GM21723 (cell line): ENCODE data around the gene SLIT3.
"Not testable (repeated sequence)": the region's sequence is repeated elsewhere in the genome, so short reads cannot be mapped to it uniquely, and the experiment has no call there.

Experiments used
- ATAC-seq: cut with Tn5 transposase; IDR thresholded peaks from one replicate; pipeline ENCODE4 v1.9.1; 2021; ENCODE audit warnings: mild to moderate bottlenecking, moderate library complexity; ENCODE audit not compliant: unreplicated experiment

Gene SLIT3

DNA sequence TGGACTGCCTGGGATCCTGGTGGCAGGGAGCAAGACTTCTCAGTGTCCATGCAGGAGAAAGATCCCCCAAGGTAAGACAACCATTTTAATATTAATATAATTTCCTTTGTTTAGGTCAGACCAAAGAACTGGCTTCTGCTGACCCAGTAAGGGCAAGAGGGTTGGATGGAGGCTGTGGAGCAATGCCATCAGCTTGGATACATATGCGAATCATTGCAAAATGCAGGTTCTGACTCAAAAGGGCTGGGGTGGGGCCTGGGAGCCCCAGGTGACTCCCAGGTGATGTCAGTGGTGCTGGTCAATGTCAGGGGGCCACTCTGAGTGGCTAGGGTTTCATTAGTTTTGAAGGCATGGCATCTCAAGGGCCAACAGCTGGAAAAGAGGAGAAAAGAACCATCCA, 632.9 kb downstream of the SLIT3 start:
- ATAC-seq, result no peak

DNA sequence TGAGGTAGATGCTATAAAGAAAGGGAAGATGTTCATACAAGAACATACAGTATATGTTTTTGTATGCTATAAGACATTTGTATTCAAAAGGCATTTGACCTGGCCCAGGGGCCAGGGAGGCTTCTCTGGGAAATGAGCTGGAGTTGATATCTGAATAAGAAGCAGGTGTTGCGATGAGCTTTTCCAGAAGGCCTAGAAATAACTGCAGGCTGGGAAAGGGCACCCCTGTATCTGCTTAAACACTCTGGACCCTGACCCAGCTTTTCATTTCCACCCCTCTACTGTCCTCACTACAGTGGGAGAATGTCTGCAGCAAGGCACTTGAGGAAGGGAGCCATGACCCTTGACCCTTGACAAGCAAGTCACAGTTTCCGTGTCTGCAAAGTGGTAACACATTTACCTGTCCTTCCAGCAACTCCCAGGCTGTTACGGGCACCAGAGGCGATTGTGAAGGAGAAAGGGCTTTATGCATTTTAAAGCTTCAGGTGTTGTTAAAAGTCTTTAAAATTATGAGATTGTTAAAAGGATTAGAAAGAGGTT, 633.6 kb downstream of the SLIT3 start:
- no peak for ATAC-seq

DNA sequence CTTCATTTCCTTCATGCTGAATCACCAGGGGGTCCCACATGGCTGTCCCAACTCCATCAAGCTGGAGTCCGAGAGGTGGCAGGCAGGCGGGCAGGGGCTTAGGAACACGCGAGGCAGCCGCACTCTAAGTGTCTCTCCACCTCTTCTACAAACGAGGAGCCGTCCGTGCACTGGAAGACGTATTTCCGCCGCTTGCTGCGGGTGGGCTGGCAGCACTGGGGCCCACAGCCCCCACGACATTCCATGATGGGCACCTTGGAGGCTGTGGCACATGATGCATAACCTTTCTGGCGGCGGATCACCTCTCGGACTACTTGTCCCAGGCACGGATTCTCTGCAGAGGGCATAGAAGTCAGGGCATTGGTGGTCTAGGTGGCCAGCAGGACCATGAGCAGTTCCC, 634.6 kb downstream of the SLIT3 start:
- ATAC-seq, result no peak

DNA sequence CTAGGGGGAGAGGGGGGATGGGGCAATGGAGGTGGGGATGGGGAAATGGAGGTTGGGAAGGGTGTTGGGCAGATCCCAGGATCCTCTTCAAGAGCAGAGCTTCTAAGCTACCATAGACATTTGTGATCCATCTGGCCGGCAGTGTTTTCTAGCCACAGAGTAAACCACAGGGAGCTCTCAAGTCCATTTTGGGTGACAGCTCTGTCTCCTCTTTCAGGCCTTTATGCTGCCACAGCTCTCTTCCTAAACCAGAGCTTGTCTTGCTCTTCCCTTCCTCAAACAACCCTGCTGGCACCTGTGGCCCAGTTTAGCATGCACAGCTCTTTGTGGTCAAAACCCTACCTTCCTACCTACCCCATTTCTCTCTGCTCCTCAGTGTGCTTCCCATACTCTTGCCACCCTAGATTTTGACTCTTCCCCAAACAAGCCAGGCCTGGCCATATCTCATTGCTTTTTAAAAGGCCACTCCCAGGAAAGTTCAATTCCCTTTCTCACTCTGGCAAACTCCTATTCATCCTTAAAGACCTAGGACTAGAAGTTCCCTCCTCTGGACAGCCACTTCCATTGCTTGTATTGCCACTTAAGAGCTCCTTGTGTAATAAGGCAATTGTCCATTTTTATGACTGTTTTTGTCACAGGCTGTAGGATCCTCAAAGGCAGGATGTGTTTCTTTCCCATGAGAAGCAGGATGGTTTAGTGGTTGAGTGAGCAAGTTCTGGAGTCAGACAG, 637.5 kb downstream of the SLIT3 start:
- no peak for ATAC-seq

DNA sequence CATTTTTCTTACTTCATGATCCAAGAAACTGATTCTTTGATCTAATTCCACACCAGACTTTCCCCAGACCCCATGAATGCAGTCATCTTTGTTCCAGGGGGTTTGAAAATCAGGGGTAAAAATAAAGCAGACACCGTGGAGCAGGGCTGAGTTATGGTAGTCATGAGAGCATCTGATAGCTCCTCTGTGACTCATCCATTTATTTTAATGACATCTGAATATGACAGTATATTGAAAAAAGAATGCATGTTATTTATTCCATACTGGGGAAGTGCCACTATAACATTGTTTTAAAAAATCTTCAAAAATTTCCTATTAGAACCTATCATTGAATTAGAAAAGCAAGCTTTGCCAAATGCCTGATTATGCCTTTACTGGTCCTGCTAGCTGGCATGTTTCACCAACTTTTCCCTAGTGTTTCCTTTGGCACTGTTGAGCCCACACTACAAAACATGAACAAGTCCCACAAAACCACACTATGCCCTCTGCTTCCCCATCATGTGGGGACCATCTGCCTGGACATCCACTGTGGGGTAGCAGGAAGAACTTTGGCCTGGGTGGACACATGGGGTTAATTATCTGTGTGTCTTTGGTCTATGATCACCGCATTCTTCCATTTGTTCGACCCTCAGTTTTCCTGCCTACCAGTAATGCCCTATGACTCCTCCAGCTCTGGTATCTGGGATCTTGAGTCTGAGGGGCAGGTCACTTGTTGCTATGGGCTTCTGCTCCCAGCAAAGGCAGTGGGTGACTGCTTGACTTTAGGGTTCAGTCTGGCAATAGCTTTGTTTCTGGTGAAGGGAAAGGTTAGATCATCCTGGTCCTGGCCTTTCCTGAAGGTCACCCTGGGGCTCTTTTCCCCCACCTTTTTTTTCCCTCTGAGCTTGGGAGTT, 639.1 kb downstream of the SLIT3 start:
- ATAC-seq, result no peak

DNA sequence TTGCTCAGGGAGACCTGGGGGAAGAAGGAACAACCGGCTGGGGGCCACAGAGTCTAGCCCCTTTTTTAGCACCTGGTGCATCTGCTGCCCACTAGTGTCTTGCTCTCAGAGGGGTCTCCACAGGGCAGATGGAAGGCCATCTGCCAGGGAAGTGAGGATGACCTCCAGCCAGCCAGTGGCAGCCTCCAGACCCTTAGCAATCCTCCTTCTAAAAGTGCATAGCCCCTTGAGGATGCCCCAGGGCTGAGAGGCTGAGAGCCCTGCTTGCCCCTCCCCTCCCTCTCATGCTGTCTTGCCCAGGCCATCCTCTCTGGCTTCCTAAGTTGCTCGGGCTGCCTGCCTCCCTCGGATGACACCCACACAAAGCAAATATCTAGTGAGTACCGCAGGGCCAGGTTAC, 640.2 kb downstream of the SLIT3 start:
- no peak for ATAC-seq

DNA sequence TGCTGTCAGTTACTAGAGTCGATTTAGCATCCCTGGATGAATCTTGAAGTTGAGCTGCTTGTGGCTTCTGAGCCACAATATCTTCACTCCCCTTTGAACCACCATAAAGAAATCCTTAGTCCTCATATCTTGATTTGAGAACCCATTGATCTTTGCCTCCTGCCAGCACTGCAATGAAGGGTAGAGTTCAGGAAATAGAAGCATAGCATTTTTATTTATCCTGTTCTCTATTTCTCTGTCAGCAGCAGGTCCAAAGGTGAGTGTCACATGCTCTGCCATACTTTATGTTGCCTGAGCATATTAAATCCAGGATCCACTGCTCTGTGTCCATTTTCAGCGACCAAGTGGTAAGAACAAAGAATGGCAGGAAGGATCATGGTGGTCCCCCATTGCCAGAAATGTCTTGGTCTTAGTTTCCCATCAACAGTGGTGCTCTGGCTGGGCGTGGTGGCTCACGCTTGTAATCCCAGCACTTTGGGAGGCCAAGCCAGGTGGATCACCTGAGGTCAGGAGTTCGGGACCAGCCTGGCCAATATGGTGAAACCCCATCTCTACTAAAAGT, 641.6 kb downstream of the SLIT3 start:
- no peak for ATAC-seq

DNA sequence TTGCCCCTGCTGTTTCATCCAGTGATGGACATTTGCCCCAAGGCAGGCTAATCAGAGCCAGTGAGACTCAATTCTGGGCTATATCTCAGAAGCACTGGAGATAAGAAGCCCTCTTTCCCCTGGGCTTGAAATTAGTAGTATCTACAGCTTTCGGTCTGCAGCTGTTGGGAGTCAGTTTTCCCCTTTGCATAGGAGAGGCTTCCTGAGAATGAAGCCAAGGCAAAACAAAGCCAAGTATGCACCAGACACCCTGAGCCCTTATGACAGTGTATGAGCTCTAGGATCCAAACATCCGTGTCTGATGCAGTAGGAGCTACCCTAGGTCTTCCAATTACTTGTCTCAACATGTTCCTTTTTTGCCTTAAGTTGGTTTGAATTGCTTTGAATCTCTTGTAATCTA, 642.5 kb downstream of the SLIT3 start:
- no peak for ATAC-seq

DNA sequence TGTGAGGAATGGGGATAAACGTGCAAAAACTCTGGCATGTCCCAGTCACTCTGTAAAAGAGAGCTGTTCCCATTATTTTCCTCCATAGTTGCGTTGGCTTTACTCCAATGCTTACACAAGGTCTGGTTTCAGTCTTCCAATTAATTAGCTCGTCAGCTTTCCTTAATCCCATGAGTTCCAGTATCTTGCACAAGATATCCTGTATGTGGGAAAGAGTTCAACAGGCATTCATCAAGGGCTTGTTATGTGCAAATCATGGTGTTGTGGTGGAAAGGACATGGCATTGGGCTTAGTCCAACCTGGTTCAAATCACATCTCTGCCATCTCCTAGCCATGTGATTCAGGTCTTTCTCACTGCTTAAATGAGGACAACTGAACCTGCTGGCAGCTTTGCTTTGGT, 644.3 kb downstream of the SLIT3 start:
- ATAC-seq, result no peak

DNA sequence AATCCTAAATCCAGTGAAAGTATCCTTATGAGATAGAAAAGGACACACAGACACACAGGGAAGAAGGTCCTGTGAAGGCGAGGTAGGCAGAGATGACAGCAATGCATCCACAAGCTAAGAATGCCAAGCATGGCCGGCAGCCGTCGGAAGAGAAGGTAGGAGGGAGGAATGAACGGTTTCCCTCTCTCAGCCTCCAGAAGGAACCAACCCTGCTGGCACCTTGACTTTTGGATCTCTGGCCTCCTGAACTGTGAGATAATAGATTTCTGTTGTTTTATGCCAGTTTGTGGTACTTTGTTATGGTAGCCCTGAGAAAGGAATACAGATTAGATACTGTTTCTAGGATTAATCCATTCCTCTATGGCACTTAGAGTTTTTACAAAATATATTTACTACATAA, 645.6 kb downstream of the SLIT3 start:
- ATAC-seq, result no peak

DNA sequence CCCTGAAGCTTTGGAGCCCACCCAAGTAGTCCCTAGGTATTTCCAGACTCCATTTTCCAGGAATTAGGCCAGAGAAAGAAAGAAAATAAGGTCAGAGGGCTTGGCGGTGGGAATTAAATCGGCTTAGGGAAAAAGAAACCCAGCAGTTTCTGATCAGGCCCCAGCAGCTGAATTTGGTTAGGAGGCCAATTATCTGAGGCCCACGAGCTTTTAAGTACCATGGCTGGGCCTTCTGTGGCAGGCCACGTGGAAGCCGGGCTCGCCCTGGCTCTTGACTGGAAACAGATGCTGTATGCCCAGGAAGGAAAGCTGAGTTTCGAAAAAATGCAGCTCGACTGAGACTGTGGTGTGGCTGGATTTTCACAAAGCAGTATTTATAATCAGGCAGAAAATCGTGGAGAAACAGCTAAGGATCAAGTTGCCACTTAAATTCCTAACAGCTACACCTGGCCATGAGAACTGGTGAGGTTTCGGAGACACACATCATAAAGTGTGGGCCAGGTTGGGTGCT, 646.7 kb downstream of the SLIT3 start:
- no peak for ATAC-seq

DNA sequence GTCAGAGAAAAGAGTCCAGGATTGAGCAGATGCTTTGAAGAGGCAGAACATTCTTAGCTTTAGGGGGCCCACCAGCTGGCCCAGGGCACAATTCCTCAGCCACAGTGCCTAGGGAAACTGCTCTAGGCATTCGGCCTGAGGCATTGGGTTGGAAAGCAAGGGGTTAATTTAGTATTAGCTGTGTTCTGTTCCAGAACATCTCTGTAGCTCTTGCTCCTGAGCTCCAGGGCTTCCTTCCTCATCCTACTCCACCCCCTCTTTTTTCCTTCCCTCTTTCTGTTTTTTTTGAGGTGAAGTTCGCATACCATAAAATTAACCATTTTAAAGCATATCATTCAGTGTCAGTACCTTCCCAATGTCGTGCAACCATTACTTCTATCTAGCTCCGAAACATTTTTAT, 647.3 kb downstream of the SLIT3 start:
- ATAC-seq, result no peak

DNA sequence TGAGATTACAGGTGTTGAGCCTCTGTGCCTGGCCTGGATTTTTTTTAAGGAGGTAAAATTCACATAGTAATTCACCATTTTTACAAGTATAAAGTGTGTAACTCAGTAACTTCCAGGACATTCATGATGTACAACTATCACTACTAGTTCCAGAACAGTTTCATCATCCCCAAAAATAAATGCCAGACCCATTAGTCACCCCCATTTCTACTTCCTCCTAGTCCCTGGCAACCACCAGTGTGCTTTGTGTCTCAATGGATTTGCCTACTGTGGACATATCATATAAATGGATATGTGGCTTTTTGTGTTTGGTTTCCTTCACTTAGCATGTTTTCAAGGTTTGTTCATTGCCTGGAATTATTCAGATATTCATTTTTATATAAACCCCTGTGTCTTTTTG, 649.3 kb downstream of the SLIT3 start:
- no peak for ATAC-seq

DNA sequence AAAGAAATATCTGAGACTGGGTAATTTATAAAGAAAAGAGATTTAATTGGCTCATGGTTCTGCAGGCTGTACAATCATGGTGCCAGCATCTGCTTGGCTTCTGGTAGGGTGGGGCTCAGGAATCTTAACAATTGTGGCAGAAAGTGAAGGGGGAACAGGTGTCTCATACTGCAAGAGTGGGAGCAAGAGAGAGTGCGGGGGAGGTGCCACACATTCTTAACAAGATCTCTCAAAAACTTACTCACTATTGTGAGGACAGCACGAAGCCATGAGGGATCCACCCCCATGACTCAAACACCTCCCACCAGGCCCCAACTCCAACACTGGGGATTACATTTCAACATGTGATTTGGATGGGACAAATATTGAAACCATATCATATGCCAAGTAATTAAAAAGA, 651.6 kb downstream of the SLIT3 start:
- no peak for ATAC-seq

DNA sequence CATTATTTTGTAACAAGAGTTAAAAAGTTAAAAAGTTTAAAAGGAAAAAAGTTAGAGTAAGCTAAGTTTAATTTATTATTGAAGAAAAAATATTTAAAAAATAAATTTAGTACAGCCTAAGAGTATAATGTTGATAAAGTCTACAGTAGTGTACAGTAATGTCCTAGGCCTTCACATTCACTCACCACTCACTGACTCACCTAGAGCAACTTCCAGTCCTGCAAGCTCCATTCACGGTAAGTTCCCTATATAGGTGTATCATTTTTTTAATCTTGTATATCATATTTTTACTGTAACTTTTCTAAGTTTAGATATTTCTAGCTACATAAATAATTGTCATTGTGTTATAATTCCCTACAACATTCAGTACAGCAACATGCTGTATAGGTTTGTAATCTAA, 652.4 kb downstream of the SLIT3 start:
- ATAC-seq, result no peak

DNA sequence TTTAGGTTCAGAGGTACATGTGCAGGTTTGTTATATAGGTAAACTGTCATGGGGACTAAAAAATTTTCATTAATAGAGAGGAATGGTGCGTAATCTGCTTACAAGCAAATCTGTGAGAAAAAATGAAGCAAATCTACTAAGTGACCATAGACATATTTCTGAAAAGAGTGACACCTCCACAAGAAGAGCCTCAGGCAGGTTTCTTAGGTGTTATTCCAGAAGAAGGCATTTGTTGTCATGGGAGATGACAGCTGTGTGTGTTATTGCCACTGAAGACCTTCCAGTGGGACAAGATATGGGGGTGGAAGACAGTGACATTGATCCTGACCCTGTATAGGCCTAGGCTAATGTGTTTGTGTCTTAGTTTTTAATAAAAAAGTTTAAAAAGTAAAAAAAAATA, 652.9 kb downstream of the SLIT3 start:
- ATAC-seq, result no peak

DNA sequence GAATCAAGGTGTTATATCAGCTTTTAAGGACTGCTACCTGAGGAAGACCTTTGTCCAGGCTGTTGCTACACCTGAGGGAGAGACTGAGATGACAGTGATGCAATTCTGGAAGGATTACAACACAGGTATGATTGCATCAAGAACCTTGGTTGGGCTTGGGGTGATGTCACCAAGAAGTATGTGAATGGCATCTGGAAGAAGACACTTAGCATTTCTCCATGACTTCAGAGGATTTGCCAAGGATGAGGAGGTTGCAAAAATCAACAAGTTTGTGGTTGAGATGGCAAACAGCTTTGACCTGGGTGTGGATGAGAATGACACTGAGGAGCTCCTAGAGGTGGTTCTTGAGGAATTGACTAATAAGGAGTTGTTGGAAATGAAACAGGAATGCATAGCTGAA, 653.9 kb downstream of the SLIT3 start:
- no peak for ATAC-seq

DNA sequence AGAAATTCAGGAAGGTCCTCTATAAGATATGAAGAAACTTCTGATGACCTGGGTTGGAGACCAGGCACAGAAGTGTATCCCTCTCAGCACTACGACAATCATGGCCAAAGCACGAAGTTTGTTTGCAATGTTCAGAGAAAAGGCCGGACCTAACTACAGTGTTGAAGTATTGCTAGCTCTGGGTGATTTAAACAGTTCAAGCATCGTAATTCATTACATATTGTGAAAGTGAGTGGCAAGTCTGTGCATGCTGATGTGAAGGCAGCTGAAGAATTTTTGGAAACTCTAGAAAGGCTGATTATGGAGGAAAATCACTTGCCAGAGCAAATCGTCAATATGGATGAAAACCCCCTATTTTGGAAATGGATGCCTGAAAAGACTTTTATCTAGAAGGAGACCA, 654.6 kb downstream of the SLIT3 start:
- no peak for ATAC-seq

DNA sequence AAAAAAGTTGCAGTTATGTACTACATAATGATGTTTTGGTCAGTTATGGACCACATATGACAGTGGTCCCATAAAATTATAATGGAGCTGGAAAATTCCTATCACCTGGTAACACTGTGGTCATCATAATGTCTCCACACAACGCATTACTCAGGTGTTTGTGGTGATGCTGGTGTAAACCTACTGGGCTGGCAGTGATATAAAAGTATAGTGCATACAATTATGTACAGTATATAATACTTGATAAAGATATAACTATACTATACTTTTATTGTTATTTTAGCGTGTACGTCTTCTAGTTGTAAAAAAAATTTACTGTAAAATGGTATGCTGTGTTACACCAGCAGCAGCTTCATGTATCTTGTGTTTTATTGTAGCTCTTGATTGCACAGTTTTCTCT, 655.7 kb downstream of the SLIT3 start:
- no peak for ATAC-seq

DNA sequence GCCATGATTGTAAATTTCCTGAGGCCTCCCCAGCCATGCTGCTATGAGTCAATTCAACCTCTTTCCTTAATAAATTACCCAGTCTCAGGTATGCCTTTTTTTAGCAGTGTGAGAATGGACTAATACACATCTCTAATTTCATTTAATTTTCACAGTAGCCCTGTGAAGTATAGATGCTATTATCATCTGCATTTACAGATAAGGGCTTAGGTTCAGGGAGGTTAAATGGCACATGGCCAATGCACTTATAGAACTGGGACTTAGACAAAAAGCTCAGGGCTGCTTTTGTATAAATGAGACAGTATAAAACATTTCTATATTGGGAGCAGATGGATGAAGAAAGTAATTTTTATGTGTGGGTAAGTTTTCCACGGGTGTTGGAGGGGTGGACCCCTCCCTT, 658.9 kb downstream of the SLIT3 start:
- ATAC-seq, result no peak

DNA sequence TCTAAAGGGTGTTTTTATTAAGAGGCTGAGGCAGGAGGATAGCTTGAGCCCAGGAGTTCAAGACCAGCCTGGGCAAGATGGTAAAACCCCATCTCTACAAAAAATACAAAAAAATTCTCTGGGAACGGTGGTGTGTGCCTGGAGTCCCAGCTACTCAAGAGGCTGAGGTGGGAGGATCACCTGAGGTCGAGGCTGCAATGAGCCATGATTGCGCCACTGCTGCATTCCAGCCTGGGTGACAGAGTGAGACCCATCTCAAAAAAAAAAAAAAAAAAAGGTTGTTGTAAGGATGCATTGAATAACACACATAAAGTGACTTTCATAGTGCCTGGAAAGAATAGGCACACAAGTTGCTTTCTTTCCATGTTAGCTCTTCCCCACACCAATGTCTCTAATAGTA, 662.1 kb downstream of the SLIT3 start:
- ATAC-seq, result not testable (repeated sequence)

DNA sequence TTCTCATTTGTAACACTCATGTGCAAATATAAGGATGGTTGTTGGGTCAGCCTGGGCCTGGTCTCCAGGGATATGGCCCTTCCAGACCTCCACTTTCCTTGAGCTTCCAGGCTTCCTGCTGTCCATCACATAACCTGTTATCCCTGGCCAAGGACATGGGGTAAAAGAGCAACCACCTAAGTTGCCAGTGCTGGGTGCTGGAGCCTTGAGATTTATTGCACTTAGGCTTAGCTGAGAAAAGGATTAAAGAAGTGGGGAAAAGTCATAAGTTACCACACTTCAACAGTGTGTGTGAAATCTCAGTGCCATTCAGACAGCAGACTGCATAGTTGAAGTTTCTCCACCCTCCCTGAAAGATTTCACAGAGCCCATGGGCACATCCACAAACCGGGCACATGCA, 663.1 kb downstream of the SLIT3 start:
- no peak for ATAC-seq
